ENCODE results near the gene USP13.

GRCh38 chr3:179750720-179751328 is 98.0 kb downstream of the USP13 start:
- TF ChIP-seq CTCF (IDR thresholded peaks at IDR 0.05) (peak in 2 of 4 experiments; percentile 4 to 6), EP300 (IDR thresholded peaks at IDR 0.05) (no peak)

Data from gastroesophageal sphincter (tissue), 3 donors.